NCI-H1105 treated with DMSO at 0.1 percent for 48 hours (cell line): Measurements from ENCODE around the gene PRKD3.

Experiments used
- DNase-seq: peaks from one replicate; lab custom pipeline; 2025; lab: John Stamatoyannopoulos, UW

PRKD3 gene

GRCh38 chr2:37343537-37344434 lies 19.2 kb upstream of the PRKD3 start:
- DNase-seq = no peak

- DNase-seq = no peak
Observed at GRCh38 chr2:37342591-37343220, 18.1 kb upstream of the PRKD3 start.

- no peak for DNase-seq
Observed at GRCh38 chr2:37340637-37341036, 16.0 kb upstream of the PRKD3 start.

GRCh38 chr2:37338933-37339332 lies 14.3 kb upstream of the PRKD3 start:
- no peak for DNase-seq

GRCh38 chr2:37337620-37338280 lies 13.1 kb upstream of the PRKD3 start:
- peak; percentile 22 for DNase-seq

- no peak for DNase-seq
Observed at GRCh38 chr2:37335604-37336003, 11.0 kb upstream of the PRKD3 start.

- no peak for DNase-seq
Observed at GRCh38 chr2:37333256-37333655, 8.6 kb upstream of the PRKD3 start.

- DNase-seq = no peak
Observed at GRCh38 chr2:37332560-37332959, 7.9 kb upstream of the PRKD3 start.

- no peak for DNase-seq
Observed at GRCh38 chr2:37330681-37331080, 6.0 kb upstream of the PRKD3 start.

- no peak for DNase-seq
Observed at GRCh38 chr2:37326866-37327634, 2.4 kb upstream of the PRKD3 start.

GRCh38 chr2:37326285-37326684 lies 1.7 kb upstream of the PRKD3 start:
- no peak for DNase-seq

GRCh38 chr2:37325625-37326071 lies 1.0 kb upstream of the PRKD3 start:
- no peak for DNase-seq

GRCh38 chr2:37324536-37324785 lies 172 bp downstream of the PRKD3 start:
- DNase-seq = no peak

GRCh38 chr2:37323781-37324535 lies 675 bp downstream of the PRKD3 start:
- peak; percentile 34 for DNase-seq

GRCh38 chr2:37323176-37323780 lies 1.4 kb downstream of the PRKD3 start:
- no peak for DNase-seq

- DNase-seq = no peak
Observed at GRCh38 chr2:37322368-37322767, 2.3 kb downstream of the PRKD3 start.

GRCh38 chr2:37321029-37321682 lies 3.5 kb downstream of the PRKD3 start:
- no peak for DNase-seq

- no peak for DNase-seq
Observed at GRCh38 chr2:37319754-37320609, 4.7 kb downstream of the PRKD3 start.

GRCh38 chr2:37318401-37318800 lies 6.2 kb downstream of the PRKD3 start:
- no peak for DNase-seq

- DNase-seq = no peak
Observed at GRCh38 chr2:37317746-37318145, 6.9 kb downstream of the PRKD3 start.
